CD4-positive, alpha-beta T cell treated with Interleukin-4 for 1 hour (primary cell): Measurements from ENCODE around the gene LPO.

Experiments
- DNase-seq, 2 donors: peaks; one replicate each; pipeline ENCODE4 v3.0.0-alpha.2; 2020 to 2022

LPO gene

DNA sequence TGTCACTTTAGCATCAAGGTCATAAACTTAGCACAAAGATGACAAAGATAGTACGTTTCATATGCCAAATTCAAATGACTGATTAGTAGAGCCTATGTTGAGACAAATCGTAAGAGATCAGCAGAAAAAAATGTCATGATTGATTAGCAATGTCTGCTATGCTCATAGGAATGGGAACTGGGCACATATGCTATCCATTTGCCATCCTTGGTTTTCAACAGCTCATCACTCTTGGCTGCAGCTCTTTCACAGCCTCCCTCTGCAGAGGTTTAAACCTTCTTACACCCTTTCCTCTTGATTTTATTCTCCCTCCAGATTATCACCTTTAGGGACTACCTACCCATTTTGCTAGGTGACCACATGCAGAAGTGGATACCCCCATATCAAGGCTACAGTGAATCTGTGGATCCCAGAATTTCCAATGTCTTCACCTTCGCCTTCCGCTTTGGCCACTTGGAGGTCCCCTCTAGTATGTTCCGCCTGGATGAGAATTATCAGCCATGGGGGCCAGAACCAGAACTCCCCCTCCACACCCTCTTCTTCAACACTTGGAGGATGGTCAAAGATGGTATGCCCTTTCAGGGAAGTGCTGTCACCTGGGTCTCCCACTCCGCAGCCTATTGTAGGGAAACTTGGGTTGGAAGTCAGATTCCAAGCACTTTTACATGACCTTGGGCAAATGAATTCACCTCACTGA lies 26.2 kb downstream of the LPO start:
- no peak for DNase-seq

DNA sequence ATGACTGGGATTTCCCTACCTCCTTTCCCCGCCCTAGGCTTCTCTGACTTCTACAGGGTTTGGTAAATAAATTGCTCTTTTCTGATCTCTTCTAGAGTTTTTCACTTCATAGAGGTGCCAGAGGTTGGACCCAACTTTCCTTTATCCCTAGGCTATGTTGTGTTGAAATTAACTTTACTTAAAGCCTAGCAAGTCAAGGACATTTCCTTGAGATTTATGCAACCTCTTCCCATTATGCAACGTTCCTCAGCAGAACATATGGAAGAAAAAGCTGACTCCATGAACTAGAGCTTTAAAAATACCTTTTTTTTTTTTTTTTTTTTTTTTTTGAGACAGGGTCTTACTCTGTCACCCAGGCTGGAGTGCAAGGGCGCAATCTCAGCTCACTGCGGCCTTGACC lies 26.9 kb downstream of the LPO start:
- DNase-seq = no peak

GRCh38 chr17:58265902-58266875 lies 27.8 kb downstream of the LPO start:
- no peak for DNase-seq

GRCh38 chr17:58267347-58268324 lies 29.3 kb downstream of the LPO start:
- DNase-seq = no peak

DNA sequence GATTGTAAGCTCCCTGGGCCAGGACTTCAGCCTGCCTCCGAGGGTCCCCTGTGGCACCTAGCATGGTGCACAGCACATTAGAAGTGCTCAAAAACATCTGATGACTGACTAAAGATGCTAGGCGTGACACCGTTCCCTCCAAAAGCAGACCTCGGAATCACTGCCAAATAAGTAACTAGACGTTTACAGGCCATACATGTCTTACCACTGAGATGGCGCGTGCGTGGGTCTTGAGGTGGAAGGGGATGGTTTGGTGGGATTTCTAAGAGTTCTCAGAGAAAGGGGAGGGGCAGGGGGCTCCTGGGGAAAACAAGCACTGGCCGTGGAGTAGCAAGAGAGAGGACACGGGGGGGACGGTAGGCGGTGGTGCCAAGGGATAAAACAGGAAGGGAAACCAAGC lies 29.9 kb downstream of the LPO start:
- no peak for DNase-seq

GRCh38 chr17:58268774-58269556 lies 30.6 kb downstream of the LPO start:
- no peak for DNase-seq

- no peak for DNase-seq
Measured at GRCh38 chr17:58269557-58270291, 31.3 kb downstream of the LPO start.

GRCh38 chr17:58270476-58271215 lies 32.3 kb downstream of the LPO start:
- DNase-seq = no peak

- no peak for DNase-seq
Measured at GRCh38 chr17:58271216-58271931, 33.0 kb downstream of the LPO start.

DNA sequence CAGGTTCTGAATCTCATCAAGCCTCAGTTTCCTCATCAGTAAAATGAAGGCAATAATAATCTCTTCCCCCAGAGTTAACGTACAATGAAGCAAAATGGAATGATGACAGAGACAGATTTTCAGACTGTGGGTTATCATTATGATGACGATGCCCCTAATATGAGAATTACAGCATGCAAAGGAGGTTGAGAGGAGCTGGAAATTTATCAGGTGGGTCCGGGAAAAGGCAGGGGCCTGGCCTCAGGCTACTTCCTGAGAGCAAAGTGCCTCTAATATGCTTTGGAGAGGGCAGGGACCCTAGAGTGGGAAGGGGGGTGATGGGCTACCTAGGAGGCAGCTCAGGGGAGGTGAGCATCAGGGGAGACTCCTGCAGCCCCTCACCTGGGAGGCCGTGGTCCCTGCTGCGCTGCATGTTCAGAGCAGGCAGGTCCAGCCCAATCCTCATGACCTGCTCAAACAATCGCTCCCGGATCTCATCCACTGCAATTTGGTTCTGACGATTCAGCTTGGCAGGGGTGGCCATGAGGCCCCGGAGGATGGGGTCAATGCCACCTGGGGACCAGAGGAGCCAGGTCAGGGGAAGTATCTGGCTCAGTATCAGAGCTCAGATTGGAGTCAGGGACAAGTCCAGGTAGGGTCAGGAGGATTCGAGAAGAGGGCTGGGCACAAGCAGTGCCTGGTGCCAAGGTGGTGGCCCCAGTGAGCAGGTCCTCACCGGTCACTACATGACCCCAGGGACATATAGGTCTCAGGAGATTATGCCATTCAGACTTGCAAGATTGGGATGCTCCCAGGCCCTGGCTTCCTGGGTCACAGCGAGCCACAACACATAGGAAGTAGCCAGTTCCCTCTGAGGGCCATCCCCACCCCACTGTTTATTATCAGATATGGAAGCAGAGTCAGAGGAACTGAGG lies 34.2 kb downstream of the LPO start:
- DNase-seq = no peak

GRCh38 chr17:58273453-58274104 lies 35.2 kb downstream of the LPO start:
- DNase-seq = no peak

- no peak for DNase-seq
Measured at GRCh38 chr17:58275417-58275816, 37.0 kb downstream of the LPO start.

GRCh38 chr17:58276423-58276822 lies 38.0 kb downstream of the LPO start:
- DNase-seq = no peak

DNA sequence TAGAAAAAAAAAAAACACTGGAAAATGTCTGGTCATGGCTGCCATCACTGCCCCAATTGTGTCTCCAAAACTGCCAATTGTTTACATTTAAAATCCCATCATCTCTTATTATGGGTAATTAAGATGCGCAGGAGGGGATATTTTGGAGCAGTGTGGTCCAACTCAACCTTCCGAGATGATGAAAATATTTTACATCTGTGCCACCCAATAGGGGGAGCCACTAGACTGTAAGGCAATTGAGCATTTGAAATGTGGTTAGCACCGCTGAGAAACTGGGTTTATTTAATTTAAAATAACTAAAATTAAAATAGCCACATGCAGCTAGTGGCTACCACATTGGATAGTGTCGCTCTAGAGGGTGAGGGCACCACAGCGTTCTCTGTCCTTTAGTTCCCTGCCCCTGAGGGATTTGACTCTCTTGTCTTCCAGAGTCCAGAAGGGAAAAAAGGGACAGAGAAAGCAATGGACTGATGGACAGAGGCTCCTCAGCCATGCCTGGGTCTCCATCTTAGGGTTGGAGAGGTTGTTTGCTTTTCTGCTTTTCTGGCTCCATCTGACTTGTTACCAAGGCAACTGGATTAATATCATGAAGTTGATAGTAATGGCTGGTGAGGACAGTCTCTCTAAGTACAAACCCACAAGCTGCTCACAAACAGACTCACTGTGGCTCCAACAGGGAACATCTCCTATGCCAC lies 38.9 kb downstream of the LPO start:
- DNase-seq = peak in 1 of 2 donors; percentile 36

DNA sequence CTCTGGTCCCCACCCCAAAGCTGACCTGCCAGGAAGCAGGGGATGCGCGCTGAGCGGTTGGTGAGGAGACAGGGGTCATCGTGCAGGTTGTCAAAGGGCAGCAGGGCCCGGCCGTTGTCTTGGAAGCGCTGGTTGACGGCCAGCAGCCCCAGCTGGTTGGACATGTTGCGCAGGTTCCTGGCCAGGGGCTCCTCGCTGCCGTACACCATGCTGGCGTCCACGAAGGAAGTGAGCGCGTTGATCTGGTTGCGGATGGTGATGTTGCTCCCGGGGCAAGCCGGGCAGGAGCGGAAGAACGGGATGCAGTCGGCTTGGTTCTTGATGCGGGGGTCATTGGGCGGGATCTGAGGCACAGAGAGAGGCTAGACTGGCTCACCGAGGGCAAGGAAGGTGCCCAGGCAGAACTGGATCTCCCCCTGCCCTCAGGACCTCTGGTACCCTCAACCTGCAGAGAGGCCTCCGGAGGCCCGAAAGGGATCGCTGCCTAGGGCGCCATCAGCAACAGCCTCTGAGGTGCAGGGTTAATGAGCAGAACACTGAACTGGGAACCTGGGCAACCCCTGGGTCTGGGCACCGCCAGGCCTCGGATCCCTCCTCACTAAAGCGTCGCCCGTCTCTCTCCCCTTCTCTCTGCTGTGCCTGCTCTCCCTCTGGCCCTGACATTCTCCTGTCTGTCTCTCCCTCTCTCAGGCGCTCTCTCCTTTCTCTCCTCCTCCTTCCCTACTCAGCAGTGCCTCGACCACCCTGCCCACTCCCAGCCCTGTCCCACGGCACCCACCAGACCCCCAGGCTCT lies 39.6 kb downstream of the LPO start:
- DNase-seq = no peak

- no peak for DNase-seq
Measured at GRCh38 chr17:58278661-58279015, 40.3 kb downstream of the LPO start.
